AG04449 (cell line): ENCODE measurements around the gene ABTB2.

Experiments
- CTCF ChIA-PET: fragments of 350-600 bp; formaldehyde crosslinking; extraction: SDS; loops from one replicate; lab custom pipeline; 2021; ENCODE audit warnings: antibody characterized with exemption; lab: Yijun Ruan, JAX
- POLR2A ChIA-PET: fragments of 400-600, 350-600 bp; formaldehyde crosslinking; extraction: SDS; loops from one replicate; lab custom pipeline; 2020; ENCODE audit warnings: antibody characterized with exemption, inconsistent platforms; lab: Yijun Ruan, JAX
- DNase-seq: peaks from one replicate; pipeline ENCODE4 v3.0.0-alpha.2; 2010; ENCODE audit warnings: low read depth, low spot score
- H3K4me3 ChIP-seq: 2 replicates; pipeline ENCODE4 v1.5.1; 2011; ENCODE audit warnings: low read depth, mild to moderate bottlenecking, control low read depth, low read length
- CTCF ChIP-seq: IDR thresholded peaks from one replicate; pipeline ENCODE4 v1.5.1; 2011; ENCODE audit warnings: mild to moderate bottlenecking, moderate library complexity, low read length, control low read depth, inconsistent platforms; ENCODE audit not compliant: insufficient read depth; ENCODE audit errors: missing control alignments

ABTB2 gene

DNA sequence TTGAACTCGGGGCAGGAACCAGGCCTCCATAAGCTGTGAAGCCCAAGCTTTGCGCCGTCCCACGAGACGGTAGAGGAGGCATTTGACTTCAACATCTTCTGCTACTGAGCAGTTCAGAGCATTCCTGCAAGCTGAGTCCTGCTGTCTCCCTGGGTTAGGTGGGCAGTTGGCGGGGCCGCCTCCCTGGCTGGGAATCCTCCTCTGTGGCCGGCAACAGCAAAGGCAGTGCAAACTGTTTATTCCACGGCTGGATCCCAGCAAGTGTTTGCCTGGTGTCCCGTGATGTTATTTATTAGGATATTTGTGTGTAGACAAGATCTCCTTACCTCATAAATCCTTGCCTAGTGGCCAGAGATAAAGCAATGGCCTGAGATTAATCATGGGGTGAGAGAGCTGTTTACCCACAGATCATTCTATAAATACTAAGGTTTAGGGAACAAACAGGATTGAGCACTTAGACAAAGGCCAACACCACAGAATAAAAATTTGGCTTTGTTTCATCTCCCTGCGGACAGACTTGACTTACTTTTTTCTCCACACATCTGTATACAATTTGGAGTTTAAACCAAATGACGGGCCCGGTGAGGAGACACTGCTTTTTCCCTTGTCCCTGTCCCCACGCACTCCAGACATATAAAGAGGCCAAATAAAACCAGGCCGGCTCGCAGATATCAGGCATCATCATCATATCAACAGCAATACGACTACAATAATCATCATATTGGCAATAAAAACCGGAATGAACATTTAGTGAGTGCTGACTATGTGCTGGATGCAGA, 189.0 kb downstream of the ABTB2 start:
- ChIA-PET POLR2A (interaction anchor here (0.6 to 1.1 kb wide), 2 partner anchors 18 to 189 kb away, joined by 3 to 7 read pairs; partner anchors contain the start of gene ABTB2), CTCF (interaction anchor here (0.7 to 2.4 kb wide), 9 partner anchors 10 to 324 kb away, joined by 3 to 12 read pairs (median 3); partner anchors contain the start of gene ABTB2)
- no peak overlapping the region for H3K4me3 ChIP-seq
- TF ChIP-seq CTCF = no peak
- no peak for DNase-seq

- CTCF ChIA-PET = interaction anchor here (0.9 to 2.4 kb wide), 5 partner anchors 9 to 190 kb away, joined by 3 to 11 read pairs (median 3); partner anchors contain the start of gene ABTB2
- POLR2A ChIA-PET = interaction anchor here (0.6 to 1.1 kb wide), 2 partner anchors 17 to 190 kb away, joined by 3 to 7 read pairs; partner anchors contain the start of gene ABTB2
- TF ChIP-seq CTCF = no peak
- no peak overlapping the region for H3K4me3 ChIP-seq
- DNase-seq = no peak
These were observed 189.8 kb downstream of the ABTB2 start for GRCh38 chr11:34167961-34168360.

- ChIA-PET CTCF (interaction anchor here (0.9 to 2.4 kb wide), 4 partner anchors 17 to 326 kb away, joined by 3 to 11 read pairs (median 4); partner anchors contain the start of gene ABTB2), POLR2A (no interaction called here)
- no peak for TF ChIP-seq CTCF
- DNase-seq = no peak
- H3K4me3 ChIP-seq = no peak overlapping the region
These were observed 190.7 kb downstream of the ABTB2 start for GRCh38 chr11:34166806-34167740.

GRCh38 chr11:34165786-34166555, 191.8 kb downstream of the ABTB2 start:
- ChIA-PET POLR2A (no interaction called here), CTCF (interaction anchor here (1.0 to 2.7 kb wide), 4 partner anchors 9 to 327 kb away, joined by 3 to 25 read pairs (median 5); partner anchors contain the start of gene ABTB2)
- no peak for DNase-seq

DNA sequence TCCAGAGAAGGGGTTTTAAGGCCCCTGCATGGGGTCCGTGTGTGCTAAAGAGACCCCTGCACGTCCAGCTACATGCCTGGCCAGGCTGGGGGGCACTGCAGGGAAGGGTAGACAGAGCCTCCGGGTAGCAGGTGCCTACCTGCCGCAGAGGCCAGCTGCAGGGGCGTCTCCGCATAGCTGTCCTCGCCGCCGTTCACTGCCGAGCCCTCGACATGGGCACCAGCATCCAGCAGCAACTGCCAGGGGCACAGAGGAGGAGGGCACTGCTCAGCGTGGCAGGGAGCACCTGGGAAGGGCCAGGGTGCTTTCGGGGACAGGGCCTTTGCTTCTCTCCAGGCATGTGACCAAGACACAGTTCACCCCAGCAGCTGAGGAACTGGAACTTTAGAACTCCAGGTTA, 192.7 kb downstream of the ABTB2 start:
- no peak for DNase-seq
- CTCF ChIA-PET = interaction anchor here (1.0 to 2.7 kb wide), 3 partner anchors 9 to 192 kb away, joined by 3 to 25 read pairs (median 4); partner anchors contain the start of gene ABTB2
- H3K4me3 ChIP-seq = no peak overlapping the region
- POLR2A ChIA-PET = no interaction called here
- TF ChIP-seq CTCF = no peak

More at GRCh38 chr11:34165786-34166555, 191.8 kb downstream of the ABTB2 start:
- H3K4me3 ChIP-seq = no peak overlapping the region
- TF ChIP-seq CTCF = no peak
